Liver (tissue), 9 donors: ENCODE measurements around the gene FILIP1L. TPM values are rescaled to one million over a fixed set of nuclear protein-coding genes. Genes with fewer than 3 reads are reported as not detected.

Experiments
- DNase-seq: peaks from one replicate; pipeline ENCODE4 v3.0.0-alpha.2; 2017; ENCODE audit warnings: low spot score
- H3K27ac ChIP-seq, 2 donors: one replicate each; pipeline ENCODE4 v1.7.0; 2013; ENCODE audit warnings: inconsistent platforms in 2 of 2, low read length in 2 of 2, control low read depth in 1 of 2, low read depth in 1 of 2, mild to moderate bottlenecking in 1 of 2
- H3K27me3 ChIP-seq, 4 donors: one replicate each; pipeline versions ENCODE4 v1.6.1 to v1.7.0; 2013; ENCODE audit warnings: low read length in 3 of 4, inconsistent platforms in 1 of 4, mild to moderate bottlenecking in 1 of 4, moderate library complexity in 1 of 4; ENCODE audit not compliant: control insufficient read depth in 4 of 4, insufficient read depth in 4 of 4
- H3K36me3 ChIP-seq, 4 donors: one replicate each; pipeline versions ENCODE4 v1.6.1 to v1.7.0; 2013; ENCODE audit warnings: low read length in 3 of 4, mild to moderate bottlenecking in 3 of 4, low read depth in 1 of 4, moderate library complexity in 1 of 4; ENCODE audit not compliant: control insufficient read depth in 4 of 4, insufficient read depth in 3 of 4
- H3K4me1 ChIP-seq, 4 donors: one replicate each; pipeline versions ENCODE4 v1.6.1 to v1.7.0; 2013; ENCODE audit warnings: low read length in 3 of 4, mild to moderate bottlenecking in 3 of 4, moderate library complexity in 1 of 4; ENCODE audit not compliant: control insufficient read depth in 4 of 4, insufficient read depth in 4 of 4
- H3K4me3 ChIP-seq, 3 donors: one replicate each; pipeline versions ENCODE4 v1.6.1 to v1.7.0; 2013; ENCODE audit warnings: low read length in 3 of 3, control low read depth in 1 of 3, low read depth in 1 of 3, mild to moderate bottlenecking in 1 of 3
- H3K9ac ChIP-seq, 2 donors: one replicate each; pipeline ENCODE4 v1.7.0; 2013; ENCODE audit warnings: low read length in 2 of 2, mild to moderate bottlenecking in 2 of 2, moderate library complexity in 2 of 2, control low read depth in 1 of 2, low read depth in 1 of 2
- H3K9me3 ChIP-seq, 4 donors: one replicate each; pipeline versions ENCODE4 v1.6.1 to v1.7.0; 2013; ENCODE audit warnings: low read length in 3 of 4; ENCODE audit not compliant: control insufficient read depth in 4 of 4
- ATF3 ChIP-seq: IDR thresholded peaks from 2 replicates; pipeline ENCODE4 v1.6.1; 2016; ENCODE audit warnings: antibody characterized with exemption
- CTCF ChIP-seq: fragments of 150-350 bp; IDR thresholded peaks from 2 replicates; pipeline ENCODE4 v1.5.1; 2017; ENCODE audit warnings: improper control_type of control experiment, low read depth, low read length; ENCODE audit not compliant: missing input control
- EGR1 ChIP-seq, 2 donors: IDR thresholded peaks; 2 replicates each; pipeline ENCODE4 v1.6.1; 2016 to 2018; ENCODE audit warnings: antibody characterized with exemption in 2 of 2, low read depth in 2 of 2
- FOXA1 ChIP-seq: IDR thresholded peaks from 2 replicates; pipeline ENCODE4 v1.6.1; 2016; ENCODE audit warnings: antibody characterized with exemption
- FOXA2 ChIP-seq: IDR thresholded peaks from 2 replicates; pipeline ENCODE4 v1.6.1; 2016; ENCODE audit warnings: antibody characterized with exemption
- GABPA ChIP-seq, 2 donors: IDR thresholded peaks in 1 of 2; conservative IDR thresholded peaks in 1 of 2; 2 replicates each; pipeline ENCODE4 v1.6.1; 2016; ENCODE audit warnings: antibody characterized with exemption in 2 of 2, mild to moderate bottlenecking in 1 of 2, moderate library complexity in 1 of 2
- HNF4A ChIP-seq, 2 donors: conservative IDR thresholded peaks; 2 replicates each; pipeline ENCODE4 v1.6.1; 2016; ENCODE audit warnings: antibody characterized with exemption in 2 of 2, mild to moderate bottlenecking in 2 of 2
- HNF4G ChIP-seq: IDR thresholded peaks from 2 replicates; pipeline ENCODE4 v1.6.1; 2016; ENCODE audit warnings: antibody characterized with exemption
- JUND ChIP-seq, 2 donors: IDR thresholded peaks; 2 replicates each; pipeline ENCODE4 v1.6.1; 2016; ENCODE audit warnings: antibody characterized with exemption in 2 of 2
- NR2F2 ChIP-seq: IDR thresholded peaks from 2 replicates; pipeline ENCODE4 v1.6.1; 2016; ENCODE audit warnings: antibody characterized with exemption
- RAD21 ChIP-seq, 2 donors: IDR thresholded peaks; 2 replicates each; pipeline ENCODE4 v1.6.1; 2016; ENCODE audit warnings: antibody characterized with exemption in 2 of 2, mild to moderate bottlenecking in 2 of 2
- RXRA ChIP-seq, 2 donors: IDR thresholded peaks; 2 replicates each; pipeline ENCODE4 v1.6.1; 2017 to 2018; ENCODE audit warnings: antibody characterized with exemption in 2 of 2, mild to moderate bottlenecking in 1 of 2
- SP1 ChIP-seq: IDR thresholded peaks from 2 replicates; pipeline ENCODE4 v1.6.1; 2018; ENCODE audit warnings: antibody characterized with exemption, mild to moderate bottlenecking
- TAF1 ChIP-seq: conservative IDR thresholded peaks from 2 replicates; pipeline ENCODE4 v1.6.1; 2016; ENCODE audit warnings: antibody characterized with exemption, mild to moderate bottlenecking
- YY1 ChIP-seq: IDR thresholded peaks from 2 replicates; pipeline ENCODE4 v1.6.1; 2016; ENCODE audit warnings: antibody characterized with exemption, mild to moderate bottlenecking
- ZBTB33 ChIP-seq: IDR thresholded peaks from 2 replicates; pipeline ENCODE4 v1.6.1; 2016; ENCODE audit warnings: antibody characterized with exemption
- WGBS: extraction: QIAGEN DNeasy Blood & Tissue Kit; methylation state at CpG from one replicate; pipeline ENCODE4 v1.1.7; 2013; 5-methylcytosine and 5-hydroxymethylcytosine counted together
- polyA plus RNA-seq, 2 donors: library from polyadenylated mRNA; stranded (reverse) in 1 of 2; unstranded in 1 of 2; fragments of 200-250 nt in 1 of 2; fragments of >200 nt in 1 of 2; fragmentation: Nextera tagmentation in 1 of 2; extraction: Ambion mirVana in 1 of 2; gene quantifications; one replicate each; pipeline versions ENCODE4 v1.2.1 to v1.2.3, GENCODE V29; 2013 to 2015
- total RNA-seq, 2 donors: library from RNA; depleted of rRNA; stranded (reverse); fragments of >200 nt; gene quantifications; one replicate each; pipeline ENCODE4 v1.2.3, GENCODE V29; 2014
- TF ChIP-seq, protein P1 (sequence below): IDR thresholded peaks from 2 replicates; pipeline ENCODE4 v1.6.1; 2016; ENCODE audit warnings: antibody characterized with exemption
- TF ChIP-seq, protein P2 (sequence below): IDR thresholded peaks from 2 replicates; pipeline ENCODE4 v1.6.1; 2016; ENCODE audit warnings: antibody characterized with exemption, mild to moderate bottlenecking
- donor health status: healthy.
- donor health status: healthy.
- donor health status: healthy.
- donor health status: healthy.
- donor health status: healthy.

The FILIP1L gene
- total and polyA plus RNA-seq, 4 donors = 1.4 to 6.5 (median 1.9) TPM

GRCh38 chr3:99982650-99983049 lies 131.7 kb downstream of the FILIP1L start:
- 97% methylated on average over 2 of the region's 2 CpGs for WGBS
- Histone ChIP-seq H3K9me3 (no peaks in the 10 kb centered on the region), H3K36me3 (no peaks in the 10 kb centered on the region), H3K27me3 (no peaks in the 10 kb centered on the region), H3K27ac (no peak overlapping the region), H3K4me1 (no peaks in the 10 kb centered on the region), H3K4me3 (no peak overlapping the region), H3K9ac (no peak overlapping the region)
- DNase-seq = no peak
- TF ChIP-seq RXRA (IDR thresholded peaks at IDR 0.05) (no peak), HNF4G (no peak), ZBTB33 (no peak), HNF4A (conservative IDR thresholded peaks at IDR 0.05) (no peak), NR2F2 (no peak), JUND (IDR thresholded peaks at IDR 0.05) (no peak), ATF3 (no peak), RAD21 (IDR thresholded peaks at IDR 0.05) (no peak), EGR1 (IDR thresholded peaks at IDR 0.05; ENCODE audit: low read depth in 2 of 2) (no peak), GABPA (IDR thresholded peaks at IDR 0.05 in 1 of 2, conservative IDR thresholded peaks at IDR 0.05 in 1 of 2) (no peak), CTCF (no peak), TAF1 (no peak), YY1 (no peak), FOXA1 (no peak), SP1 (no peak), FOXA2 (no peak)
- TF ChIP-seq, protein P1, sequence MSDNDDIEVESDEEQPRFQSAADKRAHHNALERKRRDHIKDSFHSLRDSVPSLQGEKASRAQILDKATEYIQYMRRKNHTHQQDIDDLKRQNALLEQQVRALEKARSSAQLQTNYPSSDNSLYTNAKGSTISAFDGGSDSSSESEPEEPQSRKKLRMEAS = no peak
- TF ChIP-seq, protein P2, sequence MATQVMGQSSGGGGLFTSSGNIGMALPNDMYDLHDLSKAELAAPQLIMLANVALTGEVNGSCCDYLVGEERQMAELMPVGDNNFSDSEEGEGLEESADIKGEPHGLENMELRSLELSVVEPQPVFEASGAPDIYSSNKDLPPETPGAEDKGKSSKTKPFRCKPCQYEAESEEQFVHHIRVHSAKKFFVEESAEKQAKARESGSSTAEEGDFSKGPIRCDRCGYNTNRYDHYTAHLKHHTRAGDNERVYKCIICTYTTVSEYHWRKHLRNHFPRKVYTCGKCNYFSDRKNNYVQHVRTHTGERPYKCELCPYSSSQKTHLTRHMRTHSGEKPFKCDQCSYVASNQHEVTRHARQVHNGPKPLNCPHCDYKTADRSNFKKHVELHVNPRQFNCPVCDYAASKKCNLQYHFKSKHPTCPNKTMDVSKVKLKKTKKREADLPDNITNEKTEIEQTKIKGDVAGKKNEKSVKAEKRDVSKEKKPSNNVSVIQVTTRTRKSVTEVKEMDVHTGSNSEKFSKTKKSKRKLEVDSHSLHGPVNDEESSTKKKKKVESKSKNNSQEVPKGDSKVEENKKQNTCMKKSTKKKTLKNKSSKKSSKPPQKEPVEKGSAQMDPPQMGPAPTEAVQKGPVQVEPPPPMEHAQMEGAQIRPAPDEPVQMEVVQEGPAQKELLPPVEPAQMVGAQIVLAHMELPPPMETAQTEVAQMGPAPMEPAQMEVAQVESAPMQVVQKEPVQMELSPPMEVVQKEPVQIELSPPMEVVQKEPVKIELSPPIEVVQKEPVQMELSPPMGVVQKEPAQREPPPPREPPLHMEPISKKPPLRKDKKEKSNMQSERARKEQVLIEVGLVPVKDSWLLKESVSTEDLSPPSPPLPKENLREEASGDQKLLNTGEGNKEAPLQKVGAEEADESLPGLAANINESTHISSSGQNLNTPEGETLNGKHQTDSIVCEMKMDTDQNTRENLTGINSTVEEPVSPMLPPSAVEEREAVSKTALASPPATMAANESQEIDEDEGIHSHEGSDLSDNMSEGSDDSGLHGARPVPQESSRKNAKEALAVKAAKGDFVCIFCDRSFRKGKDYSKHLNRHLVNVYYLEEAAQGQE = no peak

- no peaks in the 10 kb centered on the region for H3K4me1 ChIP-seq
- TF ChIP-seq RXRA (IDR thresholded peaks at IDR 0.05) (no peak), EGR1 (IDR thresholded peaks at IDR 0.05; ENCODE audit: low read depth in 2 of 2) (no peak), NR2F2 (no peak), SP1 (no peak), HNF4A (conservative IDR thresholded peaks at IDR 0.05) (no peak), JUND (IDR thresholded peaks at IDR 0.05) (no peak), CTCF (no peak)
- no peak overlapping the region for H3K27ac ChIP-seq
- H3K27me3 ChIP-seq = no peaks in the 10 kb centered on the region
- WGBS = 98% methylated on average over 1 of the region's 1 CpG
- DNase-seq = no peak
- H3K36me3 ChIP-seq = no peaks in the 10 kb centered on the region
- no peaks in the 10 kb centered on the region for H3K9me3 ChIP-seq
- H3K4me3 ChIP-seq = no peak overlapping the region
- no peak overlapping the region for H3K9ac ChIP-seq
Measured at GRCh38 chr3:99981138-99981537, 133.2 kb downstream of the FILIP1L start.
